ENCODE measurements around the gene PRSS36.

- TF ChIP-seq CTCF (IDR thresholded peaks at IDR 0.05; ENCODE audit: insufficient read depth, low read length, poor library complexity, severe bottlenecking) (no peak), EZH2phosphoT487 (conservative IDR thresholded peaks at IDR 0.05; ENCODE audit: low read length) (no peak)
These were observed 16.8 kb downstream of the PRSS36 start for GRCh38 chr16:31133046-31133501.
